H9 (cell line): Measurements from ENCODE around the gene PACSIN2. TPM values are rescaled to one million over a fixed set of nuclear protein-coding genes. Genes with fewer than 3 reads are reported as not detected.

Experiments used
- DNase-seq: peaks from one replicate; pipeline ENCODE4 v3.0.0-alpha.2; 2017
- H2AFZ ChIP-seq: one replicate; pipeline ENCODE4 v1.6.1; 2013; ENCODE audit warnings: mild to moderate bottlenecking, low read length, control low read depth, moderate library complexity
- H2AK5ac ChIP-seq: 2 replicates; pipeline ENCODE4 v1.6.1; 2013; ENCODE audit warnings: low read length, control low read depth, mixed read lengths; ENCODE audit not compliant: insufficient read length
- H2BK120ac ChIP-seq: one replicate; pipeline ENCODE4 v1.6.1; 2013; ENCODE audit warnings: low read depth, mild to moderate bottlenecking, low read length, control low read depth, inconsistent platforms; ENCODE audit not compliant: poor library complexity, severe bottlenecking
- H2BK12ac ChIP-seq: 2 replicates; pipeline ENCODE4 v1.6.1; 2013; ENCODE audit warnings: low read length, control low read depth, mixed read lengths, low read depth; ENCODE audit not compliant: insufficient read length
- H2BK15ac ChIP-seq: 2 replicates; pipeline ENCODE4 v1.6.1; 2013; ENCODE audit warnings: low read depth, low read length, control low read depth
- H2BK20ac ChIP-seq: one replicate; pipeline ENCODE4 v1.6.1; 2013; ENCODE audit warnings: low read depth, mild to moderate bottlenecking, low read length, control low read depth, inconsistent platforms; ENCODE audit not compliant: poor library complexity, severe bottlenecking
- H2BK5ac ChIP-seq: 2 replicates; pipeline ENCODE4 v1.6.1; 2013; ENCODE audit warnings: low read length, control low read depth, mixed read lengths; ENCODE audit not compliant: insufficient read length
- H3K14ac ChIP-seq: 2 replicates; pipeline ENCODE4 v1.6.1; 2013; ENCODE audit warnings: low read length, control low read depth; ENCODE audit not compliant: insufficient read depth
- H3K18ac ChIP-seq: 2 replicates; pipeline ENCODE4 v1.6.1; 2013; ENCODE audit warnings: low read depth, mild to moderate bottlenecking, mixed read lengths, low read length, control low read depth; ENCODE audit not compliant: insufficient read length
- H3K23ac ChIP-seq: 2 replicates; pipeline ENCODE4 v1.6.1; 2013; ENCODE audit warnings: low read length, control low read depth, mixed read lengths, low read depth; ENCODE audit not compliant: insufficient read length
- H3K23me2 ChIP-seq: 2 replicates; pipeline ENCODE4 v1.6.1; 2013; ENCODE audit warnings: low read depth, mild to moderate bottlenecking, mixed read lengths, low read length, control low read depth; ENCODE audit not compliant: insufficient read length, poor library complexity, severe bottlenecking
- H3K27ac ChIP-seq: 2 replicates; pipeline ENCODE4 v1.5.1; 2013; ENCODE audit warnings: low read length, control low read depth, mixed read lengths, low read depth; ENCODE audit not compliant: insufficient read length
- H3K27me3 ChIP-seq: 2 replicates; pipeline ENCODE4 v1.6.1; 2013; ENCODE audit warnings: low read length, control low read depth, inconsistent platforms; ENCODE audit not compliant: insufficient read depth
- H3K4ac ChIP-seq: 2 replicates; pipeline ENCODE4 v1.6.1; 2013; ENCODE audit warnings: low read depth, mild to moderate bottlenecking, control low read depth, inconsistent platforms, low read length, moderate library complexity
- H3K4me1 ChIP-seq: 2 replicates; pipeline ENCODE4 v1.6.1; 2013; ENCODE audit warnings: low read length, control low read depth, inconsistent platforms; ENCODE audit not compliant: insufficient read depth
- H3K4me2 ChIP-seq: 2 replicates; pipeline ENCODE4 v1.6.1; 2013; ENCODE audit warnings: low read length, control low read depth, mixed read lengths; ENCODE audit not compliant: insufficient read length, insufficient read depth
- H3K56ac ChIP-seq: 2 replicates; pipeline ENCODE4 v1.6.1; 2013; ENCODE audit warnings: low read depth, mild to moderate bottlenecking, mixed read lengths, low read length, control low read depth; ENCODE audit not compliant: insufficient read length
- H3K79me1 ChIP-seq: 2 replicates; pipeline ENCODE4 v1.6.1; 2013; ENCODE audit warnings: low read depth, mild to moderate bottlenecking, moderate library complexity, low read length, control low read depth, inconsistent platforms; ENCODE audit not compliant: insufficient read depth, poor library complexity, severe bottlenecking
- H3K79me2 ChIP-seq: 2 replicates; pipeline ENCODE4 v1.6.1; 2013; ENCODE audit warnings: low read length, control low read depth, inconsistent platforms; ENCODE audit not compliant: insufficient read depth
- H3K9ac ChIP-seq: 2 replicates; pipeline ENCODE4 v1.6.1; 2013; ENCODE audit warnings: low read length, control low read depth, mixed read lengths; ENCODE audit not compliant: insufficient read length; ENCODE audit errors: extremely low read depth
- H3K9me3 ChIP-seq: one replicate; pipeline ENCODE4 v1.6.1; 2013; ENCODE audit warnings: low read depth, low read length, inconsistent platforms; ENCODE audit not compliant: control insufficient read depth
- H3T11ph ChIP-seq: one replicate; pipeline ENCODE4 v1.6.1; 2013; ENCODE audit warnings: mild to moderate bottlenecking, low read length, control low read depth, inconsistent platforms
- H4K20me1 ChIP-seq: one replicate; pipeline ENCODE4 v1.6.1; 2013; ENCODE audit not compliant: control insufficient read depth, insufficient read length, insufficient read depth
- H4K5ac ChIP-seq: 2 replicates; pipeline ENCODE4 v1.6.1; 2013; ENCODE audit warnings: low read depth, mild to moderate bottlenecking, mixed read lengths, low read length, control low read depth; ENCODE audit not compliant: insufficient read length
- H4K8ac ChIP-seq: replicated peaks from 2 replicates; pipeline ENCODE4 v1.6.1; 2013; ENCODE audit warnings: low read length, control low read depth, mixed read lengths, low read depth; ENCODE audit not compliant: insufficient read length
- H4K91ac ChIP-seq: 2 replicates; pipeline ENCODE4 v1.6.1; 2013; ENCODE audit warnings: low read depth, mild to moderate bottlenecking, moderate library complexity, mixed read lengths, low read length, control low read depth; ENCODE audit not compliant: insufficient read length
- H3K27ac Mint-ChIP-seq, 3 experiments: 2 replicates in 2 of 3; 3 replicates in 1 of 3; pipeline ENCODE4 v1.8.0; 2020 to 2021; ENCODE audit warnings: mixed read lengths in 3 of 3, mild to moderate bottlenecking in 1 of 3, moderate library complexity in 1 of 3
- H3K27me3 Mint-ChIP-seq: 2 replicates; pipeline ENCODE4 v1.8.0; 2021; ENCODE audit warnings: low read depth, mild to moderate bottlenecking, moderate library complexity, mixed read lengths
- H3K36me3 Mint-ChIP-seq, 3 experiments: 2 replicates in 2 of 3; 3 replicates in 1 of 3; pipeline ENCODE4 v1.8.0; 2020 to 2021; ENCODE audit warnings: low read depth in 3 of 3, mixed read lengths in 3 of 3; ENCODE audit not compliant: insufficient read depth in 1 of 3
- H3K4me1 Mint-ChIP-seq, 2 experiments: 2 replicates each; pipeline ENCODE4 v1.8.0; 2020; ENCODE audit warnings: mixed read lengths in 2 of 2
- H3K4me3 Mint-ChIP-seq, 2 experiments: 2 replicates in 1 of 2; 3 replicates in 1 of 2; pipeline ENCODE4 v1.8.0; 2020 to 2021; ENCODE audit warnings: mild to moderate bottlenecking in 2 of 2, mixed read lengths in 2 of 2, moderate library complexity in 1 of 2
- H3K9me3 Mint-ChIP-seq, 2 experiments: 2 replicates in 1 of 2; 3 replicates in 1 of 2; pipeline ENCODE4 v1.8.0; 2020; ENCODE audit warnings: mild to moderate bottlenecking in 2 of 2, mixed read lengths in 2 of 2, moderate library complexity in 1 of 2
- WGBS: extraction: QIAGEN DNeasy Blood & Tissue Kit; methylation state at CpG from one replicate; pipeline ENCODE4 v1.1.7; 2013; ENCODE audit warnings: missing lambda C conversion rate, low lambda C conversion rate, mixed read lengths; ENCODE audit not compliant: insufficient read length; ENCODE audit errors: extremely low coverage; 5-methylcytosine and 5-hydroxymethylcytosine counted together
- total RNA-seq: library from RNA; stranded (reverse); gene quantifications from 2 replicates; pipeline ENCODE4 v1.2.1, GENCODE V29; 2021
- TF ChIP-seq, protein P1 (sequence below): fragments of 200-600 bp; sonication (generic); conservative IDR thresholded peaks from 3 replicates; pipeline ENCODE4 v1.8.0; 2021; ENCODE audit warnings: antibody characterized with exemption, mild to moderate bottlenecking

The PACSIN2 gene
- total RNA-seq, 1 experiment from 2014 or later: 62.3 TPM

DNA sequence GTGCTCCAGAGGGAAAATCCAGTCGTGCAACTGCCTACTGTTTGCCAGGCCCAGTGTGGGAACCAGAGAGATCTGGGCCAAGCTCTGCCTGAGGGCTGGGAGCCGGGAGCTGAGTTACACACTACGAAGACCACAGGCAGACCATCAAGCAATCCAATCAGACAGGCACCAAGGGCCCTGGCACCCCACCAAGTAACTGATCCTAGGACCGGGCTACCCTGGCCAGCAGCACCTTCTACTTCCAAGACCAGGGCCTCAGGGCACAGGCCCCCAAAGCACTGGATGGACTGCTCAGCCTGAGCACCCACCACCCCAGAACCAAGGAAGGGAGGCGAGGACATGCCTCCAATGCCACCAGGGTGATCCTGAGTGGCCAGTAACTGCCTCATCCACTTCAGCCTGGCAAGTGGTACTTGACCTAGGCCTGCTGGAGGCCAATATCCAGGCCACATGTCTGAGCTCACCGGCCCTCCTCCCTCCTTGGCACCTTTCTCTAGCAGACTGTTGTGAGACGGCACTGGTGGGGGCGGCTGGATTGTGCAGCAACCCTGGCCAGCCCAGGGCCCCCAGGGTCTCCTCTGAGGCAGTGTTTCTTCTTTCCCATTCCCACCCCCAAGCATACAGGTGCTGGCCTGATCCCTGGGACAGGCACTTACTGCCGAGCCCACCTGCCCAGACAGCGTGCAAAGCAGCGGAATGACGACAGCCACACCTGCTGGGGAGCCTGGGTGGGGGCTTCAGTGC, 137.2 kb downstream of the PACSIN2 start:
- no peak overlapping the region for H2BK20ac ChIP-seq
- no peak overlapping the region for H3K9ac ChIP-seq
- H2BK12ac ChIP-seq: no peak overlapping the region
- no peak overlapping the region for H4K91ac ChIP-seq
- H2AFZ ChIP-seq: no peak overlapping the region
- no peaks in the 10 kb centered on the region for H3K79me1 ChIP-seq
- no peak overlapping the region for H3K23ac ChIP-seq
- H3K14ac ChIP-seq: no peak overlapping the region
- no peak overlapping the region for H3K4ac ChIP-seq
- H3K27ac ChIP-seq: no peak overlapping the region
- peaks cover 15 to 60% (median 50%) of the 10 kb centered on the region in 3 experiments for H3K36me3 Mint-ChIP-seq
- no peak overlapping the region for H2BK5ac ChIP-seq
- H4K5ac ChIP-seq: no peak overlapping the region
- H3K4me1 Mint-ChIP-seq: peaks cover 8 to 9% of the 10 kb centered on the region in 2 experiments
- no peak overlapping the region; a peak in 1 of 5 replicates for H3K4me3 Mint-ChIP-seq
- no peak overlapping the region for H4K8ac ChIP-seq
- TF ChIP-seq, protein P1, sequence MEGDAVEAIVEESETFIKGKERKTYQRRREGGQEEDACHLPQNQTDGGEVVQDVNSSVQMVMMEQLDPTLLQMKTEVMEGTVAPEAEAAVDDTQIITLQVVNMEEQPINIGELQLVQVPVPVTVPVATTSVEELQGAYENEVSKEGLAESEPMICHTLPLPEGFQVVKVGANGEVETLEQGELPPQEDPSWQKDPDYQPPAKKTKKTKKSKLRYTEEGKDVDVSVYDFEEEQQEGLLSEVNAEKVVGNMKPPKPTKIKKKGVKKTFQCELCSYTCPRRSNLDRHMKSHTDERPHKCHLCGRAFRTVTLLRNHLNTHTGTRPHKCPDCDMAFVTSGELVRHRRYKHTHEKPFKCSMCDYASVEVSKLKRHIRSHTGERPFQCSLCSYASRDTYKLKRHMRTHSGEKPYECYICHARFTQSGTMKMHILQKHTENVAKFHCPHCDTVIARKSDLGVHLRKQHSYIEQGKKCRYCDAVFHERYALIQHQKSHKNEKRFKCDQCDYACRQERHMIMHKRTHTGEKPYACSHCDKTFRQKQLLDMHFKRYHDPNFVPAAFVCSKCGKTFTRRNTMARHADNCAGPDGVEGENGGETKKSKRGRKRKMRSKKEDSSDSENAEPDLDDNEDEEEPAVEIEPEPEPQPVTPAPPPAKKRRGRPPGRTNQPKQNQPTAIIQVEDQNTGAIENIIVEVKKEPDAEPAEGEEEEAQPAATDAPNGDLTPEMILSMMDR: no peak
- H3K18ac ChIP-seq: no peak overlapping the region
- H2BK120ac ChIP-seq: no peak overlapping the region
- H3K56ac ChIP-seq: no peak overlapping the region
- H3K23me2 ChIP-seq: no peaks in the 10 kb centered on the region
- no peak overlapping the region for H3K4me2 ChIP-seq
- H3K9me3 ChIP-seq: no peaks in the 10 kb centered on the region
- no peaks in the 10 kb centered on the region for H3K4me1 ChIP-seq
- H3K27me3 Mint-ChIP-seq: no peaks in the 10 kb centered on the region
- H3T11ph ChIP-seq: no peak overlapping the region
- no peaks in the 10 kb centered on the region for H4K20me1 ChIP-seq
- DNase-seq: no peak
- WGBS: no CpG with 5 or more reads among the region's 12 CpGs
- peak overlapping the region in 2 of 3 experiments; percentile 36 to 75; a peak in 1 of 7 replicates for H3K27ac Mint-ChIP-seq
- no peaks in the 10 kb centered on the region for H3K27me3 ChIP-seq
- no peaks in the 10 kb centered on the region for H3K79me2 ChIP-seq
- no peak overlapping the region for H2BK15ac ChIP-seq
- H2AK5ac ChIP-seq: no peak overlapping the region
- H3K9me3 Mint-ChIP-seq: no peaks in the 10 kb centered on the region
